Stimulated activated CD4-positive, alpha-beta T cell treated with anti-CD3 and anti-CD28 coated beads, TNF-alpha, amount 100 ng/mL, for 24 hours (primary cell): ENCODE results near the gene STK32C.
"Not testable (repeated sequence)": the region's sequence is repeated elsewhere in the genome, so short reads cannot be mapped to it uniquely, and the experiment has no call there.

ENCODE experiments used
- DNase-seq, 3 experiments: peaks; one replicate each; pipeline ENCODE4 v3.0.0-alpha.2; 2020; ENCODE audit warnings: low read depth in 3 of 3

STK32C gene

GRCh38 chr10:132319853-132320653 is 12.3 kb upstream of the STK32C start:
- DNase-seq: no peak

- not testable (repeated sequence) for DNase-seq
These were observed 9.7 kb upstream of the STK32C start for GRCh38 chr10:132317477-132317876.

- DNase-seq: no peak
These were observed 8.4 kb upstream of the STK32C start for GRCh38 chr10:132316133-132316532.

- not testable (repeated sequence) for DNase-seq
These were observed 7.1 kb upstream of the STK32C start for GRCh38 chr10:132314881-132315280.

GRCh38 chr10:132314336-132314735 is 6.6 kb upstream of the STK32C start:
- DNase-seq: no peak

- no peak for DNase-seq
These were observed 6.1 kb upstream of the STK32C start for GRCh38 chr10:132313865-132314264.

- no peak for DNase-seq
These were observed 5.6 kb upstream of the STK32C start for GRCh38 chr10:132313305-132313704.

- no peak for DNase-seq
These were observed 3.7 kb upstream of the STK32C start for GRCh38 chr10:132311338-132311939.

- DNase-seq: no peak
These were observed 3.1 kb upstream of the STK32C start for GRCh38 chr10:132310701-132311337.

- DNase-seq: no peak
These were observed 2.3 kb upstream of the STK32C start for GRCh38 chr10:132309879-132310591.

- DNase-seq: no peak
These were observed 1.7 kb upstream of the STK32C start for GRCh38 chr10:132309471-132309865.

GRCh38 chr10:132308587-132309470 is 1.1 kb upstream of the STK32C start:
- no peak for DNase-seq

- peak in 1 of 3 experiments; percentile 26 for DNase-seq
These were observed 642 bp downstream of the STK32C start for GRCh38 chr10:132306864-132307751.

GRCh38 chr10:132306343-132306685 is 1.4 kb downstream of the STK32C start:
- no peak for DNase-seq

GRCh38 chr10:132305654-132306342 is 2.0 kb downstream of the STK32C start:
- no peak for DNase-seq

- no peak for DNase-seq
These were observed 2.8 kb downstream of the STK32C start for GRCh38 chr10:132304756-132305509.

- DNase-seq: no peak
These were observed 4.2 kb downstream of the STK32C start for GRCh38 chr10:132303361-132304115.
